NCI-H446 (cell line): Measurements from ENCODE around the gene NUP43.
"Not testable (repeated sequence)": the region's sequence is repeated elsewhere in the genome, so short reads cannot be mapped to it uniquely, and the experiment has no call there.

Experiments used
- DNase-seq, 2 experiments: peaks; one replicate each; lab custom pipeline; 2025; lab: John Stamatoyannopoulos, UW

Gene NUP43, protein sequence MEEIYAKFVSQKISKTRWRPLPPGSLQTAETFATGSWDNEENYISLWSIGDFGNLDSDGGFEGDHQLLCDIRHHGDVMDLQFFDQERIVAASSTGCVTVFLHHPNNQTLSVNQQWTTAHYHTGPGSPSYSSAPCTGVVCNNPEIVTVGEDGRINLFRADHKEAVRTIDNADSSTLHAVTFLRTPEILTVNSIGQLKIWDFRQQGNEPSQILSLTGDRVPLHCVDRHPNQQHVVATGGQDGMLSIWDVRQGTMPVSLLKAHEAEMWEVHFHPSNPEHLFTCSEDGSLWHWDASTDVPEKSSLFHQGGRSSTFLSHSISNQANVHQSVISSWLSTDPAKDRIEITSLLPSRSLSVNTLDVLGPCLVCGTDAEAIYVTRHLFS

DNA sequence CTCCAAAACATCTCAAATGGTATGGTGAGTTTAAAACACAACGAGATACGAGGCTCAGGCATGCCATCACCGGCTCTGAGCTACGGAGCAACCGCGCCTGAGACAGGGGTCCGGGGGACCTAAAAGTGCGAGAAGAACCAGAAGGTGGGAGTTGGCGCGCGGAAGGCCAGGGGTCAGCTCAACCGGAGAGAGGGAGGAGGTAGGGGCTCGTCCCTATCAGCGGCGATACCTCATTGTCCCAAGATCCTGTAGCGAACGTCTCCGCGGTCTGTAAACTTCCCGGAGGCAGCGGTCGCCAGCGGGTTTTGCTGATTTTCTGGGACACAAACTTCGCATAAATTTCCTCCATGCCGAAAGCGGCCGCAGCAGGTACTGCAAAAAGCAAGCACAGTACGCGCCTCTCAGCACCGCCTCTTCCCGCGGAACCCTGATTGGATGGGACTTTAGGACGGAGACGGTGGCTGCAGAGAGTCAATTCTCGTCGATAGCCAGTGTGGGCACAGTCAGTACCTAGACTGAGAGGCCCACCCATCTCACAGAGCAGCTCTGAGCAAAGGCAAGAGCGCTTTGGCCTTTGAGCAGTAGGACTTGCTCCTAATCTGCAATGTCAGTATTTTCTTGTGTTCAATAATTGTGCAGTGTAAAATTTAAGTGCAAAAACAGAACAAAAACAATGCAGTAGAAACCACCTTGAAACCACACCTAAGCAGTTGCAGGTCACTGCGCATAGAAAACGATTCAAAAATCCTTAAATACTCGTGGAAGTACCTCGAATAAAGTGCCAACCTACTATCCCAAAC is at the start of gene NUP43:
TSS of gene NUP43 (minus strand) at position 383 of the 800 bp plus-strand sequence. CDS start at position 349, 34 bp downstream.
- DNase-seq = peak; percentile 55 to 91

DNA sequence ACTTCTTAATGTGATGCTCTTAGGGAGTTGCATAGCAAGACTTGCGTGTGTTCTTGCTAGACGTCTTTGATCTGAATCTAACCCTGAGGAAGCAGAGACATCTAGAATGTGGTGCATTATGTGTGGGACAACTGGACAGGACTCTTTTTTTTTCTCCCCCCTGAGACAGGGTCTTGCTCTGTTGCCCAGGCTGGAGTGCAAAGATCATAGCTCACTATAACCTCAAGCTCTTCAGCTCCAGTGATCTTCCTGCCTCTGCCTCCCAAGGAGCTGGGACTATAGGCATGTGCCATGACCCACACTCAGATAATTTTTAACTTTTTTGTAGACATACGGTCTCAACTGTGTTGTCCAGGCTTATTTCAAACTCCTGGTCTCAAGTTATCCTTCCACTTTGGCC is 37.2 kb upstream of the NUP43 start:
- DNase-seq = no peak

DNA sequence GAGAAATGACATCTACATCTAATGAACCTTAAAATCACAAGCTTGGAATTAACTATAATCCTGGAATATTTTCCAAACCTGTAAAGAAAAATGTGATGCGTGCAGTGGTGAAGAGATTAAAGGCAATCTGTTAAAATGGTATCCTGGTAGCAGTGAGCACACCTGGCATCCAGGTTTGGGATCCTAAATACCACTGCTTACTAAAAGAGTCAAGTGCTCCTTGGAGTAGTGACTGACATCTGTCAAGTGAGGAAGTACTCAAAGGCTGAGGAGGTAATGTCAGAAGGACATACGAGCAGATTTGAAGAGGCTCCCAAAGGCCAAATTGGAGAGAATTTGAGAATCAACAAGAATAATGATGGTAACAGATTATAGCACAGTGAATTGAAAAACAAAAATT is 36.0 kb upstream of the NUP43 start:
- no peak for DNase-seq

DNA sequence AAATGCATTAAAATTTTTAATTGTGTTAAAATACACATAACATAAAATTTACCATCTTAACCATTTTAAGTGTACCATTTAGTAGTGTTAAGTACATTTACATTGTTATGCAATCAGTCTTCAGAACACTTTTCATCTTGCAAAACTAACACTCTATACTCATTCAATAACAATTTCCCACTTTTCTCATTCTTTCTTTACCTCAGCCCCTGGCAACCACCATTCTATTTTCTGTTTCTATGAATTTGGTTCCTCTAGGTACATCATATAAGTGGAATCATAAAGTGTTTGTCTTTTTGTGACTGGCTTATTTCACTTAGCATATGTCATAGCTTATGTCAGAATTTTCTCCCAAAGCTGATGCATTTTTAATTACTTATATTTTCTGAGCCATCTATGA is 35.4 kb upstream of the NUP43 start:
- DNase-seq = no peak

DNA sequence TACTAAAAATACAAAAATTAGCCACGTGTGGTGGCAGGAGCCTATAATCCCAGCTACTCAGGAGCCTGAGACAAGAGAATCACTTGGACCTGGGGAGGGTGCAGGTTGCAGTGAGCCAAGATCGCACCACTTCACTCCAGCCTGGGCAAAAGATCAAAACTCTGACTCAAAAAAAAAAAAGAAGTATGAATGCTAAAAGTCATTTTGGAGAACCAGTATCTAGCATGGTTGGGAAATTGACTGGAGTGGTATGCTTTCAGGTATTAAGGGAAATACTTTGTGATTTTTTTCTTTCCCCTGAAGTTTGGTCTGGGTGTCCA is 33.3 kb upstream of the NUP43 start:
- no peak for DNase-seq

DNA sequence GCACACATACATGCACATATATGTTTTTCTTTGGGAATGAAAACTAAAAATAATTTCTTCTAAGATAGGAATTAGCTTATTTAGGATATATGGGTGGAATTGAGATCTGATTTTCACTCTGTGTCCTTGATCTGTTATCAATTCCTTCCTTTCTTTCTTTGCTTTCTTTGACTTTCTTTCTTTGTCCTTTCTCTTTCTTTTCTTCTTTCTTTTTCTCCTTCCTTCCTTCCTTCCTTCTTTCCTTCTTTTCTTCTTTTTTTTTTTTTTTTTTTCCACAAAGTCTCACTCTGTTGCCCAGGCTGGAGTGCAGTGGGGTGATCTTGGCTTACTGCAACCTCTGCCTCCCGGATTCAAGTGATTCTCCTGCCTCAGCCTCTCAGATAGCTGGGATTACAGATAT is 31.3 kb upstream of the NUP43 start:
- DNase-seq = no peak

DNA sequence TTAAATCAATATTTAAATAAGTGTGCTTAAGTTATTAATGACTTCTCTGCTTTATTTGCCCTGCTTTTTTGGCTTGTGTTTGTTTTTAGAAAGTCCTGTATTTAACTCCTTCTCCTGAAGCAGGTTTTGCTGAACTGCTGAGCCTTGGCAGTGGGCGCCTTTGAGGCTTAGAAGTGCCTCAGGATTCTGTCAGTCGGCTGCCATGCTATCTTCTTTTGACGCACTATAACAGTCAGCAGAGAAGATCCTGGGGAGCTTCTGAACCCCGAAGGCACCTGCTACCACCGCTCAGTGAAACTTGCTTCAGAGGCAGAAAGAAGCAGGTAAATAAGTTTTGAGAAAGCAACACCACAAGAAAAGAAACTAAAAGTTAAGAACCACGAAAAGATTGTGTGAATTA is 25.6 kb upstream of the NUP43 start:
- DNase-seq = no peak

DNA sequence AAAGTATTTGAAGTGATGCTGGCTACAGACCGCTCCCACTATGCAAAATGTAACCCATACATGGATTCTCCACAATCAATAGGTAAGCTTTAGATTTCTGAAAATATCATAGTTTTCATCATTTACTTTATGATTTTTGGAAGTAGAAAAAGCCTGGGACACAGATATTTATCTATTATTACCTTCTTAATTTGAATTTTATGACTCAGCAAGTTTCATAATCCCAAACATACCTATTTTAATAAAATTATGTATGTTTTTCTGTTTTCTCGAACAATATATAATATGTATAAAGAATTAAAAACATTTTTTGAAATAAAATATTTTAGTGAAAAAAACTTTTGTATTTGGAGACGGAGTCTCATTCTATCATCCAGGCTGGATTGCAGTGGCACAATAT is 24.9 kb upstream of the NUP43 start:
- no peak for DNase-seq

DNA sequence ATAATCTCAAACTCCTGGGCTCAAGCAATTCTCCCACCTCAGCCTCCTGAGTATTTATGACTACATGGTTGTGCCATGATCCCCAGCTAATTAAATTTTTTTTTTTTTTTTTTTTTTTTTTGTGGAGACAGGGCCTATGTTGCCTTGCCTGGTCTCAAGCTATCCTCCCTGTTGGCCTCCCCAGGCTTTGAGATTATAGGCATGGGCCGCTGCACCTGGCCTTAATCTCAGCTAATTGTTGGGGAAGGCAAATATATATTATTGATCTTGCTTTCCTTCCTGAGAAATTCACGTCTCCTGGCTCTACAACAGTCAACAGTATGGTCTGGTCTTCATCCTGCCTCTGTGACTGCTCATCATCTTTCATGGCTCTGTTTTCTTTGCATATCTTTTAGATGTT is 23.3 kb upstream of the NUP43 start:
- no peak for DNase-seq

DNA sequence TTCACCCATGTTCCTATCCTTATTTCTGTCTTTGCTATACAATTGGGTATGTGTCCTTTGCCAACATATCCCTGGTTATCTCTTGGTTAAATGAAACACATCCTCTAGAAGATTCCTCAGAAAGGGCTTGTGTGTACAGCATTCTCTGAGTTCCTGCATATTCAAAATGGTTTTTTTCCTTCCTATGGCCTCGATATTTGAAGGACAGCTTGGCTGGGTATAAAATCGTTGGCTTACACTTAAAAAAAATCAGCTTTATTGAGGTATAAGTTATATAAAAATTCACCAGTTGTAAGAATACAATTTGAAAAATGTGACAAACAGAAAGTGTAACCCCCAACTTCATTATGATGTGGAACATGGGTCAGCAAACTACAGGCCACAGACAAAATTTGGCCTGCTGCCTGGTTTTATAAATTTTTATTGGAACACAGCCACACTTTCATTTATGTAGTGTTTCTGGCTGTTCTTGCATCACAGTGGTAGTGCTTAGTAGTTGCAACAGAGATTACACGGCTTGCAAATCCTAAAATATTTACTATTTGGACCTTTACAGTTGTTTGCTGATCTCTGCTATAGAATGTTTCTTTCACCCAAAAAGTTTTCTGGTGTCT is 19.9 kb upstream of the NUP43 start:
- no peak for DNase-seq

DNA sequence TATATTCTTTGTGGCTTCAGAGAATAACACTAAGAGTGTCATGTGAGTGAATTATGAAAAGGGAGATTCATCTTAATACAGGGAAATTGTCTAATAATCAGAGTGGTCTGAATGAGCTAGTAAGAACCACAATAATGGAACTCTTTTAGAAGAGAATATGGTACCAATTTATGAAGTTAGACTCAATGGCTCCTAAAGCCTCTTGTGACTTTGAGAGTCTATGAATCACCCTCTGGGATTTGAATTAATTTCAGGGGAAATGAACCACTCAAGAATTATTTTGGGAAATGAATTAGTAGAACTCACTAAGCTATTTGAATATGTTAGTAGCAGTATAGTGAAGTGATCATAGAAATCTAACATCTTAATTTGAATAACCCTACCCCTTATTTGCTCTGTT is 17.5 kb upstream of the NUP43 start:
- DNase-seq = no peak

DNA sequence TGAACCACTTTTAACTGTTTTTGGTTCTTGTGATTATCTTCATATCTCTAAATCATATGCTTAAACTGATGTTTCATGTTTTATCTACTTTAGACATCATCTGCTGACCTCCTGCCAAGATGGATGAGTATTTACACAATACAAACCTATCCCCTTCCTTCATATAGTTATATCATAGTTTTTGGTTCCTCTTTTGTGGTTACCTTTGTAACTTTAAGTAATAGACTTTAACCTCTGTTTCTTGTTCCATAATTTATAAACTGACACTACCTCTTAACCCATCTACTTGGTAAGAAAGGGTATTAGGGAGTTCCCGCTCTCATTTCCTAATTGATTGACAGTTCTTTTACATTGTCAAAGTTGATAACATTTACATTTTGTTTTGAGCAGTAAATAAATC is 15.1 kb upstream of the NUP43 start:
- DNase-seq = no peak

DNA sequence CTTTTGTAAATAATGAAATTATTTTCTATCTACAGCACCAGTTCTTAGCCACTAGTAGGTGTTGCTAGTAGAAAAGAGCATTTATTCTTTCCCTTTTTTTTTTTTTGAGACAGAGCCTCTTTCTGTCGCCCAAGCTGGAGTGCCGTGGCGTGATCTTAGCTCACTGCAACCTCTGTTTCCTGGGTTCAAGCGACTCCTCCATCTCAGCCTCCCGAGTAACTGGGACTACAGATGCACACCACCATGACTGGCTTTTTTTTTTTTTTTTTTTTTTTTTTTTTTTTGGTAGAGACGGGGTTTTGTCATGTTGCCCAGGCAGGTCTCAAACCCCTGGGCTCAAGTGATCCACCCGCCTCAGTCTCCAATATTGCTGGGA is 9.9 kb upstream of the NUP43 start:
- no peak for DNase-seq

DNA sequence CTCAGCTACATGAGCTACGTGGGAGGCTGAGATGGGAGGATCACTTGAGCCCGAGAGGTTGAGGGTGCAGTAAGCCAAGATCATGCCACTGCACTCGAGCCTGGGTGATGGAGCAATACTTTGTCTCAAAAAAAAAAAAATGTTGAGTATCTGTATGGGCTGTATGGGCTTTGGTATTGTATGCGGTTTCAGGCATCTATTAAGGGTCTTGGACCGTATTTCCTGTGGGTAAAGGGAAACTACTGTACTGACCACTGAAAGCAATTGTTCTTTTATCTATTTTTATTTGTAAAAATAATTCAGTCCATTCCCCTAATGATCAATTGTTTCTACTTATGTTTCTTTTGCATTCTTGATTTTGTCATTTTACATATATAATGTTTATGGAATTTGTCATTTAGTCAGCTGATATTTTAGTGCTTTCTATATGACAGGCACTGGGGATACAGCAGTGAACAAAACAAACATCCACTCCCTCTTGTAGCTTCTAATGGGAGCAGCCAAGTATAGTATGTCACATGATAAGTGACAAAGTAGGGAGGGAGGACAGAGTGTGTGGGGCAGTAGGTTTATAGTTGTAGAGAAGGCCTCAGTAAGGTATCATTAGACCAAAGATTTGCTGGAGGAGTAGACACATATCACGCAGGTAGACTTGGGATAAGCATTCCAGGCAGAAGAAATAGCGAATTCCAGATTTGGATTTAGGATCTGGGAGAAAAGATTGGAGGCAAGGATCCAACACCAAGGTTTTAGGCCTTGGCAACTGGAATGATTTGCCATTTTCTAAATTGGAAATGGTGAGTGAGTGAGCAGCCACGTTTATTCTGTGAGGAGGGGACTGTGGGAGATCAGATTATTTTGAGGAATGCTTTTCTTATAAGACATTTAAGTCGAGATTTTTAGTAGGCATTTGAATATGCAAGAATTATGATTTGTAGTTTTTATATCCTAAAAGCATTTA is 9.3 kb upstream of the NUP43 start:
- no peak for DNase-seq

DNA sequence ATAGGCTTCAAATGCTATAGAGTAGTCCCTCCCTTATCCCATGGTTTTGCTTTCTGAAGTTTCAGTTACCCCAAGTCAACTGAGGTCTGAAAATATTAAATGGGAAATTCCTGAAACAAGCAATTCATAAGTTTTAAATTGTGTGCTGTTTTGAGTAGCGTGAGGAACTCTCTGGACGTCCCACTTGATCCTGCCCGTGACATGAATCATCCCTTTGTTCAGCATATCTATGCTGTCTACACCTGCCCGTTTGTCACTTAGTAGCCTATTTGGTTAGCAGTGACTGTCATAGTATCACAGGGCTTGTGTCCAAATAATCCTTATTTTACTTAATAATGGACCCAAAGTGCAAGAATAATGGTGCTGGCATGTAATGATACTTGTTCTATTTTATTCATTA is 8.2 kb upstream of the NUP43 start:
- no peak for DNase-seq

DNA sequence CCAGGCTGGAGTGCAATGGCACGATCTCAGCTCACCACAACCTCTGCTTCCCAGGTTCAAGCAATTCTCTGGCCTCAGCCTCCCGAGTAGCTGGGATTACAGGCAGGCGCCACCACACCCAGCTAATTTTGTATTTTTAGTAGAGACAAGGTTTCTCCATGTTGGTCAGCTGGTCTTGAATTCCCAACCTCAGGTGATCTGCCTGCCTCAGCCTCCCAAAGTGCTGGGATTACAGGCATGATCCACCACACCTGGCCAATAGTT is 7.0 kb upstream of the NUP43 start:
- DNase-seq = not testable (repeated sequence)

DNA sequence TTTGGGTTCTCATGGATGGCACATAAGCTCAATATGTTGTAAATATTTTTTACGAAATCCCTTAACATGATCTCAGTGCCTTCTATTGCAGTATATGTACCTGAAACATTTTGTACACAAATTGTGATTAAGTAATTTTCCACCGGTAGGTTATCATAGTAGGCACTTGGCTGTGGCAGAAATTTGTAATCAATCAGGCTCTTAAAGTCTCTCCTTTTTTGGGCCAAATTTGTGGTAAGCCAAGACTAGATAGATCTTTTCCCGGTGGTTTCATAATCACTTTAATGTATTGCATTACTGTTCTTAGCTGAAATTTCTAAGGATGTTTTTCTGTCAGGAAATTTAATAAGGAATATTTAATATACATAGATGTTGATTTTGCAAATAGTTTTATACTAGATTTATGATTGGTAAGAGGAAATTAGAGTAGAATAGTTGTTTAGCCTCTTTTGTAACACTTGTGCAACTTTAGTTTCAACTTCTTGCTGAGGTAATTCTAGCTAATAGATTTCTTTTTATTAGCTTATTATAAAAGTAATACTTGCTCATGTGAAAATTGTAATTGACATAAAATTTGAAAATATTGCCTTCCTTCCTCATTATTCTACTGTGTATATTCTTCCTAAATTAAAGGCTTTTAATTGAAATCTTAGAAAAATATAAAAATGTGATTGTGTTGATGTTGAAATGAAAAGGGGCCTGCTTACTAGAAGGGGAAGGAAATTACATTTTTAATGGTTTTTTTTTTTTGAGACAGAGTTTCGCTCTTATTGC is 6.5 kb upstream of the NUP43 start:
- no peak for DNase-seq

DNA sequence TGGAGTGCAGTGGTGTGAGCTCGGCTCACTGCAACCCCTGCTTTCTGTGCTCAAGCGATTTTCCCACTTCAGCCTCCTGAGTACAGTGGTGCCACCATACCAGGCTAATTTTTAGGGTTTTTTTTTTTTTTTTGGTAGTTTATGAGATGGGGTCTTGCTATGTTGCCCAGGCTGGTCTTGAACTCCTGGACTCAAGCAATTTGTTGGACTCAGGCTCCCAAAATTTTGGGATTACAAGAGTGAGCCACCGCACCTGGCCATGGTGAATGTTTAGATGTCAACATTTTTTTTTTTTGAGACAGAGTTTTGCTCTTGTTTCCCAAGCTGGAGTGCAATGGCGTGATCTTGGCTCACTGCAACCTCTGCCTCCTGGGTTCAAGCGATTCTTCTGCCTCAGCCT is 5.6 kb upstream of the NUP43 start:
- DNase-seq = not testable (repeated sequence)

DNA sequence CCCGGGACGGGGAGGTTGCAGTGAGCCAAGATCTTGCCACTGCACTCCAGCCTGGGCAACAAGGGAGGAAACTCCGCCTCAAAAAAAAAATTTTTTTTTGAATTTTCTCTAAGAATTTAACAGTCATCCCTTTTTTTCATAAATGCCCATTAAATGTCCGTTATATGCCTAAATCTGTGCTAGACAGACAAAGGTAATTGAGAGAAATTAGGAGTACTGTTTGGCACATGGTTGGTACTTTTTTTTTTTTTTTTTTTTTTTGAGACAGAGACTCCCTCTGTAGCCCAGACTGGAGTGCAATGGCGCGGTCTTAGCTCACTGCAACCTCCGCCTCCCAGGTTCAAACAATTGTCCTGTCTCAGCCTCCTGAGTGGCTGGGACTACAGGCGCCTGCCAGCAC is 4.9 kb upstream of the NUP43 start:
- no peak for DNase-seq

DNA sequence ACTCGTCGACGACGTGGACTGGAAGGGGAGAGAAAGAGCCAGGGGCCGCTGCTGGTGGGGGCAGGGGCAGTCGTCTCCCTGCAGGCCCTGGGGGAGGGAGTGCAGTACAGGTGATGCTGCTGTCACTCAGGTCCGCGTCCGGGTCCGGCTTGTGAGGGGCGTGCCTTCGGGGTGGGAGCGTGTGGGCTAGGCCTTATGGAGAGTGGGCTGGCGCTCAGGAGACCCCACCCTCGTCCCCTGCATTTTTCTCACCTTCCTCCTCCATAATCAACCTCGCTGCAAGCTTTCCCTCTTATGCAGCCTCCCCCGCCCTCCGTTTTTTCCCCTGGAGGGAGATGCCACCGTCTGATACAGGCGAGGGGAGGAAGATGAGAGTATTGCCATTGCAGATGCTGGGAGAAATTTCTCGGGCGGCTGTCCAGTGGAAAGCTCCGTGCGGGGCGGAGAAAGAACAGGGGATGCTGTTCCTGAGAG is 3.8 kb upstream of the NUP43 start:
- DNase-seq = peak; percentile 11 to 58

DNA sequence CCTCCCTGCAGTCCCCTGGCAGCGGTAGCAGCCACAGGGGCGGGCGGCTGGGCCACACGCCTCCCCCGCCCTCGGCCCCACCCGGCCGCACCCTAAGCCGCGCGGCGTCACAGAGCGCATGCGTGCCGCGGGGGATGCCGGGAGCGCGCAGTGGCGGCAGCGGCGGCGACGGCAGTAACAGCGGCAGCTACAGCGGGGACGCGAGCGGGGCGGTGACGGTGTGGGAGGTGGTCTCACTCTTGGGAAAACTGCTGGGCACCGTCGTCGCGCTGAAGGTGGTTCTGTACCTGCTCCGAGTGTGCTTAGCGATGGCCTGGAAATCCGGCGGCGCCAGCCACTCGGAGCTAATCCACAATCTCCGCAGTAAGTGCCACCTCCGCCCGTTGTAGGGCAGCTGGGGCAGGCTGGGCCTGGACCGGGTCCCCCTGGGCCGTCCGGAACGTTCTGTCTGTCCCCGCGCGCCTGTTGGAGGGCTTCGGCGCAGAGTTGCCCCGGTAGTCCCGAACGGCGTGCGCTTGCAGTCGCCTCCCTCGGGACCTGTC is 3.3 kb upstream of the NUP43 start, which contains the start of gene PCMT1:
TSS of gene PCMT1 (plus strand) at position 148 of the 542 bp plus-strand sequence. CDS start at position 309, 161 bp downstream.
- DNase-seq = peak; percentile 68 to 90
